SK-N-SH (cell line): Measurements from ENCODE around the gene CCR3. TPM values are rescaled to one million over a fixed set of nuclear protein-coding genes. Genes with fewer than 3 reads are reported as not detected.

ENCODE experiments used
- CTCF ChIA-PET: fragments of 300-600, 350-600 bp; formaldehyde crosslinking; extraction: SDS; loops from one replicate; lab custom pipeline; 2021; lab: Yijun Ruan, JAX
- POLR2A ChIA-PET: fragments of 350-600 bp; sonication (Branson Sonifier 250); formaldehyde crosslinking; extraction: SDS; loops from one replicate; lab custom pipeline; 2020; ENCODE audit warnings: antibody characterized with exemption, inconsistent platforms; lab: Yijun Ruan, JAX
- DNase-seq: peaks from one replicate; pipeline ENCODE4 v3.0.0; 2012
- H2AFZ ChIP-seq: fragments of 200-600 bp; sonication (generic); 2 replicates; pipeline ENCODE4 v1.8.1; 2016; ENCODE audit warnings: antibody characterized with exemption, mild to moderate bottlenecking, low read depth
- H3F3A ChIP-seq: fragments of 200-600 bp; sonication (generic); replicated peaks from 2 replicates; pipeline ENCODE3; 2016; ENCODE audit warnings: antibody characterized with exemption, mild to moderate bottlenecking; ENCODE audit not compliant: insufficient read depth
- H3K27ac ChIP-seq, 2 experiments: fragments of 200-500 bp in 1 of 2; fragments of 200-600 bp in 1 of 2; sonication (Bioruptor generic) in 1 of 2; sonication (generic), shearing (Covaris generic) in 1 of 2; 2 replicates each; pipeline versions ENCODE4 v1.5.1 to v1.6.1; 2014 to 2016; ENCODE audit warnings: low read depth in 2 of 2, inconsistent platforms in 1 of 2, low read length in 1 of 2, mild to moderate bottlenecking in 1 of 2, mixed read lengths in 1 of 2
- H3K27me3 ChIP-seq: fragments of 200-600 bp; sonication (generic), shearing (Covaris generic); 2 replicates; pipeline ENCODE4 v1.6.1; 2016; ENCODE audit warnings: mixed run types; ENCODE audit not compliant: insufficient read depth
- H3K36me3 ChIP-seq, 2 experiments: fragments of 200-500 bp in 1 of 2; fragments of 200-600 bp in 1 of 2; sonication (Bioruptor generic) in 1 of 2; sonication (generic) in 1 of 2; replicated peaks in 1 of 2; 2 replicates each; pipeline versions ENCODE3 to v1.5.1; 2014 to 2016; ENCODE audit warnings: low read length in 1 of 2, mild to moderate bottlenecking in 1 of 2; ENCODE audit not compliant: insufficient read depth in 2 of 2, control insufficient read depth in 1 of 2
- H3K4me1 ChIP-seq, 2 experiments: fragments of 200-500 bp in 1 of 2; fragments of 200-600 bp in 1 of 2; sonication (Bioruptor generic) in 1 of 2; sonication (generic), shearing (Covaris generic) in 1 of 2; 2 replicates each; pipeline versions ENCODE4 v1.5.1 to v1.6.1; 2014 to 2016; ENCODE audit warnings: low read depth in 1 of 2, low read length in 1 of 2, mixed run types in 1 of 2; ENCODE audit not compliant: insufficient read depth in 2 of 2, control insufficient read depth in 1 of 2
- H3K4me2 ChIP-seq: fragments of 200-600 bp; sonication (generic), shearing (Covaris generic); 2 replicates; pipeline ENCODE4 v1.6.1; 2017; ENCODE audit warnings: mixed run types
- H3K4me3 ChIP-seq, 2 experiments: fragments of 200-500 bp in 1 of 2; fragments of 200-600 bp in 1 of 2; sonication (Bioruptor generic) in 1 of 2; sonication (generic), shearing (Covaris generic) in 1 of 2; 2 replicates each; pipeline versions ENCODE4 v1.5.1 to v1.8.1; 2014 to 2016; ENCODE audit warnings: low read depth in 2 of 2, inconsistent platforms in 1 of 2, low read length in 1 of 2, mild to moderate bottlenecking in 1 of 2, mixed read lengths in 1 of 2, moderate library complexity in 1 of 2
- H3K79me2 ChIP-seq: fragments of 200-600 bp; sonication (generic); 2 replicates; pipeline ENCODE4 v1.8.1; 2017; ENCODE audit warnings: mild to moderate bottlenecking; ENCODE audit not compliant: insufficient read depth
- H3K9ac ChIP-seq: fragments of 200-600 bp; sonication (generic); 2 replicates; pipeline ENCODE4 v1.6.1; 2017; ENCODE audit warnings: mixed run types
- H3K9me2 ChIP-seq: fragments of 200-600 bp; sonication (generic); 2 replicates; pipeline ENCODE4 v1.6.1; 2017; ENCODE audit warnings: mixed run types
- H3K9me3 ChIP-seq: fragments of 200-600 bp; sonication (generic); 2 replicates; pipeline ENCODE4 v1.6.1; 2017; ENCODE audit warnings: mixed run types, mild to moderate bottlenecking, moderate library complexity
- H4K20me1 ChIP-seq: fragments of 200-600 bp; sonication (generic); 2 replicates; pipeline ENCODE4 v1.6.1; 2017; ENCODE audit warnings: mild to moderate bottlenecking, mixed run types; ENCODE audit not compliant: insufficient read depth
- CHD2 ChIP-seq: fragments of 150-350 bp; IDR thresholded peaks from 2 replicates; pipeline ENCODE4 v1.6.1; 2018; ENCODE audit warnings: low read length; ENCODE audit not compliant: partially characterized antibody
- EP300 ChIP-seq, 2 experiments: IDR thresholded peaks; 2 replicates each; pipeline versions ENCODE4 v1.4.0 to v1.6.1; 2012; ENCODE audit warnings: borderline replicate concordance in 1 of 2, low read depth in 1 of 2, low read length in 1 of 2
- FOXJ3 ChIP-seq: sonication (generic); formaldehyde crosslinking; IDR thresholded peaks from 2 replicates; pipeline ENCODE4 v1.5.1; 2020; ENCODE audit warnings: mild to moderate bottlenecking, missing genetic modification reagents
- FOXM1 ChIP-seq: IDR thresholded peaks from 2 replicates; pipeline ENCODE4 v1.4.0; 2012; ENCODE audit warnings: low read depth, mild to moderate bottlenecking
- GABPA ChIP-seq: IDR thresholded peaks from 2 replicates; pipeline ENCODE4 v1.4.0; 2012; ENCODE audit warnings: low read depth, mild to moderate bottlenecking
- GATA2 ChIP-seq: sonication (generic); formaldehyde crosslinking; IDR thresholded peaks from 2 replicates; pipeline ENCODE4 v1.5.0; 2020; ENCODE audit warnings: mild to moderate bottlenecking, missing genetic modification reagents
- JUND ChIP-seq: IDR thresholded peaks from 2 replicates; pipeline ENCODE4 v1.4.0; 2012
- MEF2A ChIP-seq: IDR thresholded peaks from 2 replicates; pipeline ENCODE4 v1.4.0; 2012; ENCODE audit warnings: low read depth, borderline replicate concordance
- NRF1 ChIP-seq: IDR thresholded peaks from 2 replicates; pipeline ENCODE4 v1.6.1; 2012; ENCODE audit warnings: low read depth, mild to moderate bottlenecking, low read length
- PBX3 ChIP-seq: IDR thresholded peaks from 2 replicates; pipeline ENCODE4; 2012
- RAD21 ChIP-seq: IDR thresholded peaks from 2 replicates; pipeline ENCODE4 v1.6.1; 2012; ENCODE audit warnings: mild to moderate bottlenecking, low read length
- REST ChIP-seq: IDR thresholded peaks from 2 replicates; pipeline ENCODE4 v1.6.1; 2012; ENCODE audit warnings: mild to moderate bottlenecking, low read depth, low read length, moderate library complexity
- RFX5 ChIP-seq: IDR thresholded peaks from 2 replicates; pipeline ENCODE4 v1.6.1; 2012; ENCODE audit warnings: mild to moderate bottlenecking, improper control_type of control experiment, low read length
- RXRA ChIP-seq: IDR thresholded peaks from 2 replicates; pipeline ENCODE4 v1.4.0; 2012; ENCODE audit warnings: low read depth, mild to moderate bottlenecking, borderline replicate concordance
- TAF1 ChIP-seq: IDR thresholded peaks from 2 replicates; pipeline ENCODE4 v1.6.1; 2012; ENCODE audit warnings: low read depth, mild to moderate bottlenecking, low read length, moderate library complexity, borderline replicate concordance
- TCF12 ChIP-seq: IDR thresholded peaks from 2 replicates; pipeline ENCODE4 v1.4.0; 2012
- USF1 ChIP-seq: IDR thresholded peaks from 2 replicates; pipeline ENCODE4 v1.4.0; 2012; ENCODE audit warnings: low read depth, borderline replicate concordance
- WGBS: methylation state at CpG from one replicate; pipeline ENCODE4 v1.1.6; 2017; ENCODE audit warnings: low lambda C conversion rate; 5-methylcytosine and 5-hydroxymethylcytosine counted together
- polyA plus RNA-seq, 3 experiments: library from polyadenylated mRNA; depleted of rRNA; stranded (reverse); fragments of >200 nt; gene quantifications; 2 replicates each; pipeline ENCODE4 v1.2.3, GENCODE V29; 2012
- TF ChIP-seq, protein P1 (sequence below): IDR thresholded peaks from 2 replicates; pipeline ENCODE4 v1.4.0; 2012; ENCODE audit warnings: low read depth, borderline replicate concordance
- TF ChIP-seq, protein P2 (sequence below): IDR thresholded peaks from 2 replicates; pipeline ENCODE4 v1.4.0; 2012; ENCODE audit warnings: low read depth

CCR3 gene
- polyA plus RNA-seq, 1 of the 3 experiments (the other 2 are of a cell fraction) = not detected

GRCh38 chr3:46264002-46264401 is 21.7 kb downstream of the CCR3 start:
- no peak overlapping the region for H2AFZ ChIP-seq
- DNase-seq = no peak
- H3K4me2 ChIP-seq = no peak overlapping the region
- H3K27me3 ChIP-seq = no peaks in the 10 kb centered on the region; the same call in 1 of the 2 replicates
- H3K9ac ChIP-seq = no peak overlapping the region
- POLR2A ChIA-PET = no interaction called here
- no peaks in the 10 kb centered on the region for H3K4me1 ChIP-seq
- H3K9me2 ChIP-seq = no peaks in the 10 kb centered on the region
- no peaks in the 10 kb centered on the region for H3F3A ChIP-seq
- CTCF ChIA-PET = no interaction called here
- WGBS = 8% methylated on average over 1 of the region's 1 CpG
- no peak overlapping the region for H3K27ac ChIP-seq
- no peaks in the 10 kb centered on the region for H3K36me3 ChIP-seq
- no peaks in the 10 kb centered on the region for H3K9me3 ChIP-seq
- no peaks in the 10 kb centered on the region for H3K79me2 ChIP-seq
- no peak overlapping the region for H3K4me3 ChIP-seq
- TF ChIP-seq EP300 (IDR thresholded peaks at IDR 0.05; ENCODE audit: borderline replicate concordance in 1 of 2, low read depth in 1 of 2, low read length in 1 of 2) (no peak), CHD2 (no peak), JUND (no peak), MEF2A (no peak), GABPA (no peak), RXRA (no peak), RFX5 (no peak), GATA2 (CRISPR knock-in tag) (no peak), USF1 (no peak), PBX3 (no peak), NRF1 (no peak), RAD21 (no peak)
- TF ChIP-seq, protein P1, sequence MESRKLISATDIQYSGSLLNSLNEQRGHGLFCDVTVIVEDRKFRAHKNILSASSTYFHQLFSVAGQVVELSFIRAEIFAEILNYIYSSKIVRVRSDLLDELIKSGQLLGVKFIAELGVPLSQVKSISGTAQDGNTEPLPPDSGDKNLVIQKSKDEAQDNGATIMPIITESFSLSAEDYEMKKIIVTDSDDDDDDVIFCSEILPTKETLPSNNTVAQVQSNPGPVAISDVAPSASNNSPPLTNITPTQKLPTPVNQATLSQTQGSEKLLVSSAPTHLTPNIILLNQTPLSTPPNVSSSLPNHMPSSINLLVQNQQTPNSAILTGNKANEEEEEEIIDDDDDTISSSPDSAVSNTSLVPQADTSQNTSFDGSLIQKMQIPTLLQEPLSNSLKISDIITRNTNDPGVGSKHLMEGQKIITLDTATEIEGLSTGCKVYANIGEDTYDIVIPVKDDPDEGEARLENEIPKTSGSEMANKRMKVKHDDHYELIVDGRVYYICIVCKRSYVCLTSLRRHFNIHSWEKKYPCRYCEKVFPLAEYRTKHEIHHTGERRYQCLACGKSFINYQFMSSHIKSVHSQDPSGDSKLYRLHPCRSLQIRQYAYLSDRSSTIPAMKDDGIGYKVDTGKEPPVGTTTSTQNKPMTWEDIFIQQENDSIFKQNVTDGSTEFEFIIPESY = no peak
- no peaks in the 10 kb centered on the region for H4K20me1 ChIP-seq

- no peak for DNase-seq
- TF ChIP-seq FOXJ3 = no peak
- no peak for TF ChIP-seq TCF12
- TF ChIP-seq JUND = no peak
- no peak for TF ChIP-seq USF1
- TF ChIP-seq, protein P2, sequence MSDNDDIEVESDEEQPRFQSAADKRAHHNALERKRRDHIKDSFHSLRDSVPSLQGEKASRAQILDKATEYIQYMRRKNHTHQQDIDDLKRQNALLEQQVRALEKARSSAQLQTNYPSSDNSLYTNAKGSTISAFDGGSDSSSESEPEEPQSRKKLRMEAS = no peak
- no peak for TF ChIP-seq EP300 (IDR thresholded peaks at IDR 0.05; ENCODE audit: borderline replicate concordance in 1 of 2, low read depth in 1 of 2, low read length in 1 of 2)
- TF ChIP-seq REST = no peak
- TF ChIP-seq FOXM1 = no peak
- TF ChIP-seq TAF1 = no peak
Observed at GRCh38 chr3:46266598-46266997, 24.3 kb downstream of the CCR3 start.

More at GRCh38 chr3:46266598-46266997, 24.3 kb downstream of the CCR3 start:
- Histone ChIP-seq H3K4me2 (no peak overlapping the region), H3K9me2 (no peaks in the 10 kb centered on the region), H3K9me3 (no peaks in the 10 kb centered on the region), H4K20me1 (no peaks in the 10 kb centered on the region), H3K4me3 (no peak overlapping the region), H3K79me2 (no peaks in the 10 kb centered on the region), H3F3A (no peaks in the 10 kb centered on the region), H3K4me1 (no peaks in the 10 kb centered on the region), H3K27me3 (no peaks in the 10 kb centered on the region; the same call in 1 of the 2 replicates), H3K27ac (no peak overlapping the region), H2AFZ (no peak overlapping the region), H3K36me3 (no peaks in the 10 kb centered on the region), H3K9ac (no peak overlapping the region)
- WGBS = 20% methylated on average over 4 of the region's 4 CpGs
- CTCF ChIA-PET = interaction anchor here (1.3 kb wide), 1 partner anchor 10 kb away, joined by 6 read pairs; no protein-coding TSS in a partner anchor
- POLR2A ChIA-PET = no interaction called here
